Measurements from ENCODE around the gene PAMR1. TPM values are rescaled to one million over a fixed set of nuclear protein-coding genes. Genes with fewer than 3 reads are reported as not detected.

Gene PAMR1
- total and polyA plus RNA-seq, 2 donors (not counting 1 experiment from before 2014, with no cell fraction given), result 120 to 159 TPM

- DNase-seq (ENCODE audit: low read depth in 2 of 2), result peak; percentile 84 to 98
- Histone ChIP-seq H3K27me3 (ENCODE audit: control insufficient read depth, insufficient read depth, low read length) (no peaks in the 10 kb centered on the region), H3K27ac (ENCODE audit: insufficient read depth, low read length) (peak overlapping the region; percentile 78), H3K79me2 (ENCODE audit: control insufficient read depth, insufficient read depth, low read length) (no peaks in the 10 kb centered on the region), H2AFZ (ENCODE audit: low read length) (no peak overlapping the region), H3K9me3 (ENCODE audit: control insufficient read depth, insufficient read depth, low read depth, low read length) (no peaks in the 10 kb centered on the region), H3K36me3 (ENCODE audit: control insufficient read depth, insufficient read depth, low read length) (peaks cover 4% of the 10 kb centered on the region), H3K4me3 (replicated peaks in 1 of 4; ENCODE audit: control extremely low read depth in 1 of 4, insufficient read depth in 1 of 4, low read depth in 3 of 4, low read length in 4 of 4) (no peak overlapping the region), H3K9ac (ENCODE audit: insufficient read depth, low read length) (no peak overlapping the region), H4K20me1 (ENCODE audit: control insufficient read depth, extremely low read depth, insufficient read depth, low read length) (no peaks in the 10 kb centered on the region), H3K4me1 (ENCODE audit: control insufficient read depth, extremely low read depth, insufficient read depth, low read length) (peaks cover 19% of the 10 kb centered on the region), H3K4me2 (ENCODE audit: extremely low read depth, insufficient read depth, low read length) (peak overlapping the region; percentile 61)
- TF ChIP-seq CTCF (conservative IDR thresholded peaks at IDR 0.05 in 1 of 2, IDR thresholded peaks at IDR 0.05 in 1 of 2; ENCODE audit: low read depth in 1 of 2, low read length in 2 of 2) (no peak), EZH2 (IDR thresholded peaks at IDR 0.05; ENCODE audit: low read length, missing control alignments) (no peak)
These were observed 34.1 kb downstream of the PAMR1 start for GRCh38 chr11:35491231-35491871.

GRCh38 chr11:35488117-35488516, 37.3 kb downstream of the PAMR1 start:
- Histone ChIP-seq H3K9me3 (ENCODE audit: control insufficient read depth, insufficient read depth, low read depth, low read length) (no peaks in the 10 kb centered on the region), H3K4me2 (ENCODE audit: extremely low read depth, insufficient read depth, low read length) (no peak overlapping the region), H3K4me1 (ENCODE audit: control insufficient read depth, extremely low read depth, insufficient read depth, low read length) (peaks cover 28% of the 10 kb centered on the region), H3K4me3 (replicated peaks in 1 of 4; ENCODE audit: control extremely low read depth in 1 of 4, insufficient read depth in 1 of 4, low read depth in 3 of 4, low read length in 4 of 4) (no peak overlapping the region), H2AFZ (ENCODE audit: low read length) (no peak overlapping the region), H3K79me2 (ENCODE audit: control insufficient read depth, insufficient read depth, low read length) (no peaks in the 10 kb centered on the region), H4K20me1 (ENCODE audit: control insufficient read depth, extremely low read depth, insufficient read depth, low read length) (no peaks in the 10 kb centered on the region), H3K9ac (ENCODE audit: insufficient read depth, low read length) (no peak overlapping the region), H3K27ac (ENCODE audit: insufficient read depth, low read length) (no peak overlapping the region), H3K36me3 (ENCODE audit: control insufficient read depth, insufficient read depth, low read length) (peaks cover 4% of the 10 kb centered on the region), H3K27me3 (ENCODE audit: control insufficient read depth, insufficient read depth, low read length) (no peaks in the 10 kb centered on the region)
- TF ChIP-seq EZH2 (IDR thresholded peaks at IDR 0.05; ENCODE audit: low read length, missing control alignments), result no peak
- peak; percentile 21 to 62 for DNase-seq (ENCODE audit: low read depth in 2 of 2)

- Histone ChIP-seq H3K27ac (ENCODE audit: insufficient read depth, low read length) (no peak overlapping the region), H2AFZ (ENCODE audit: low read length) (no peak overlapping the region), H3K4me3 (replicated peaks in 1 of 4; ENCODE audit: control extremely low read depth in 1 of 4, insufficient read depth in 1 of 4, low read depth in 3 of 4, low read length in 4 of 4) (no peak overlapping the region), H3K9me3 (ENCODE audit: control insufficient read depth, insufficient read depth, low read depth, low read length) (no peaks in the 10 kb centered on the region), H3K79me2 (ENCODE audit: control insufficient read depth, insufficient read depth, low read length) (no peaks in the 10 kb centered on the region), H3K4me2 (ENCODE audit: extremely low read depth, insufficient read depth, low read length) (no peak overlapping the region), H4K20me1 (ENCODE audit: control insufficient read depth, extremely low read depth, insufficient read depth, low read length) (no peaks in the 10 kb centered on the region), H3K4me1 (ENCODE audit: control insufficient read depth, extremely low read depth, insufficient read depth, low read length) (peaks cover 28% of the 10 kb centered on the region), H3K9ac (ENCODE audit: insufficient read depth, low read length) (no peak overlapping the region), H3K36me3 (ENCODE audit: control insufficient read depth, insufficient read depth, low read length) (peaks cover under 1% of the 10 kb centered on the region), H3K27me3 (ENCODE audit: control insufficient read depth, insufficient read depth, low read length) (no peaks in the 10 kb centered on the region)
- peak; percentile 69 to 79 for DNase-seq (ENCODE audit: low read depth in 2 of 2)
- TF ChIP-seq EZH2 (IDR thresholded peaks at IDR 0.05; ENCODE audit: low read length, missing control alignments) (no peak), CTCF (conservative IDR thresholded peaks at IDR 0.05 in 1 of 2, IDR thresholded peaks at IDR 0.05 in 1 of 2; ENCODE audit: low read depth in 1 of 2, low read length in 2 of 2) (peak; percentile 63 to 68)
These were observed 37.8 kb downstream of the PAMR1 start for GRCh38 chr11:35487532-35488078.

Measured in fibroblast of lung (primary cell).